Upper lobe of right lung (tissue), 1 donor: ENCODE results near the gene IL18. TPM values are rescaled to one million over a fixed set of nuclear protein-coding genes. Genes with fewer than 3 reads are reported as not detected.
A peak's percentile ranks its signal among the peaks of the same experiment; 100 is the strongest.

Experiments used
- ATAC-seq: fragments of 200-7000 bp; cut with Tn5 transposase; one replicate; pipeline ENCODE4 v1.9.1; 2020; ENCODE audit warnings: mild to moderate bottlenecking, moderate library complexity
- DNase-seq: peaks from one replicate; pipeline ENCODE4 v3.0.0-alpha.2; 2020
- H3K27ac ChIP-seq: fragments of 200-600 bp; one replicate; pipeline ENCODE4 v1.8.0; 2022
- H3K27me3 ChIP-seq: fragments of 200-600 bp; one replicate; pipeline ENCODE4 v1.8.0; 2022; ENCODE audit warnings: mild to moderate bottlenecking
- H3K36me3 ChIP-seq: fragments of 200-600 bp; one replicate; pipeline ENCODE4 v1.8.0; 2022
- H3K4me1 ChIP-seq: fragments of 200-600 bp; one replicate; pipeline ENCODE4 v1.8.0; 2022
- H3K4me3 ChIP-seq: fragments of 200-600 bp; one replicate; pipeline ENCODE4 v1.8.0; 2022; ENCODE audit warnings: mild to moderate bottlenecking
- H3K9me3 ChIP-seq: fragments of 200-600 bp; one replicate; pipeline ENCODE4 v1.8.0; 2022
- CTCF ChIP-seq: fragments of 200-600 bp; IDR thresholded peaks from one replicate; pipeline ENCODE4 v1.8.0; 2022; ENCODE audit warnings: antibody characterized with exemption
- intact Hi-C: fragments of 100-400 bp; cut with DNase I; formaldehyde crosslinking; loops from one replicate; pipeline ENCODE4 v1.11.0; 2022
- total RNA-seq: library from RNA; stranded (reverse); fragmentation: NEBNext Ultra II Directional; extraction: Animal tissue kit (Norgen Biotek cat#: 25700); gene quantifications from one replicate; pipeline ENCODE4 v1.2.1, GENCODE V29; 2021
- donor health status: DM: no; HTN: yes; CAD: no; lungs with severe emphysema.

Gene IL18
- total RNA-seq, 1 donor from 2014 or later: 49.9 TPM

- Histone ChIP-seq H3K27me3 (no peaks in the 10 kb centered on the region), H3K36me3 (peaks cover 24% of the 10 kb centered on the region), H3K4me1 (no peaks in the 10 kb centered on the region), H3K4me3 (no peak overlapping the region), H3K9me3 (no peaks in the 10 kb centered on the region), H3K27ac (no peak overlapping the region)
- DNase-seq (no peak), ATAC-seq (no peak)
- intact Hi-C loops: no loop called here
- no peak for TF ChIP-seq CTCF
These were observed 13.4 kb downstream of the IL18 start for GRCh38 chr11:112150517-112150916.

GRCh38 chr11:112143597-112143996 is 20.3 kb downstream of the IL18 start:
- Histone ChIP-seq H3K4me3 (no peak overlapping the region), H3K36me3 (peaks cover 12% of the 10 kb centered on the region)
- intact Hi-C loops: no loop called here

GRCh38 chr11:112134473-112134872 is 29.4 kb downstream of the IL18 start:
- TF ChIP-seq CTCF: no peak
- ATAC-seq: no peak

More at GRCh38 chr11:112143597-112143996, 20.3 kb downstream of the IL18 start:
- H3K27me3 ChIP-seq: no peaks in the 10 kb centered on the region
- no peak overlapping the region for H3K27ac ChIP-seq
- DNase-seq (no peak), ATAC-seq (no peak)
- H3K9me3 ChIP-seq: no peaks in the 10 kb centered on the region
- H3K4me1 ChIP-seq: no peaks in the 10 kb centered on the region
- no peak for TF ChIP-seq CTCF

GRCh38 chr11:112132737-112133136 is 31.2 kb downstream of the IL18 start:
- Histone ChIP-seq H3K27ac (no peak overlapping the region), H3K27me3 (no peaks in the 10 kb centered on the region), H3K4me3 (no peak overlapping the region), H3K4me1 (peaks cover 6% of the 10 kb centered on the region), H3K9me3 (no peaks in the 10 kb centered on the region), H3K36me3 (no peaks in the 10 kb centered on the region)
- intact Hi-C loops: no loop called here
- no peak for TF ChIP-seq CTCF
- no peak for DNase-seq
- ATAC-seq: no peak

More at GRCh38 chr11:112134473-112134872, 29.4 kb downstream of the IL18 start:
- Histone ChIP-seq H3K27me3 (no peaks in the 10 kb centered on the region), H3K27ac (no peak overlapping the region), H3K36me3 (no peaks in the 10 kb centered on the region), H3K4me3 (no peak overlapping the region), H3K4me1 (no peaks in the 10 kb centered on the region), H3K9me3 (no peaks in the 10 kb centered on the region)
- intact Hi-C loops: no loop called here
- no peak for DNase-seq

- Histone ChIP-seq H3K27me3 (no peaks in the 10 kb centered on the region), H3K27ac (no peak overlapping the region), H3K4me3 (no peak overlapping the region), H3K36me3 (no peaks in the 10 kb centered on the region), H3K9me3 (no peaks in the 10 kb centered on the region), H3K4me1 (peaks cover 6% of the 10 kb centered on the region)
- no peak for TF ChIP-seq CTCF
- intact Hi-C loops: no loop called here
- ATAC-seq (peak; percentile 87), DNase-seq (no peak)
These were observed 34.2 kb downstream of the IL18 start for GRCh38 chr11:112129656-112130055.

GRCh38 chr11:112128483-112129121 is 35.3 kb downstream of the IL18 start:
- ATAC-seq: no peak

More at GRCh38 chr11:112128483-112129121, 35.3 kb downstream of the IL18 start:
- no peak for TF ChIP-seq CTCF
- H3K4me3 ChIP-seq: no peak overlapping the region
- H3K27me3 ChIP-seq: no peaks in the 10 kb centered on the region
- intact Hi-C loops: no loop called here
- H3K27ac ChIP-seq: no peak overlapping the region
- H3K9me3 ChIP-seq: no peaks in the 10 kb centered on the region
- DNase-seq: no peak
- no peaks in the 10 kb centered on the region for H3K36me3 ChIP-seq
- H3K4me1 ChIP-seq: peaks cover 6% of the 10 kb centered on the region
